Endothelial cell of umbilical vein (primary cell): ENCODE results near the gene CDT1.

Source experiments
- CTCF ChIP-seq, 2 donors: IDR thresholded peaks; 1 replicate in 1 of 2; 2 replicates in 1 of 2; pipeline ENCODE4 v1.5.1; 2011; ENCODE audit warnings: low read length in 2 of 2, mild to moderate bottlenecking in 2 of 2, moderate library complexity in 2 of 2, control low read depth in 1 of 2, inconsistent platforms in 1 of 2, low read depth in 1 of 2; ENCODE audit not compliant: insufficient read depth in 1 of 2; ENCODE audit errors: extremely low read depth in 1 of 2
- EZH2 ChIP-seq: IDR thresholded peaks from 2 replicates; pipeline ENCODE4 v1.6.1; 2012; ENCODE audit warnings: borderline replicate concordance, low read depth, mild to moderate bottlenecking, moderate library complexity, low read length, inconsistent platforms; ENCODE audit not compliant: severe bottlenecking
- GATA2 ChIP-seq: IDR thresholded peaks from 2 replicates; pipeline ENCODE4 v1.7.0; 2011; ENCODE audit warnings: low read depth, mild to moderate bottlenecking, moderate library complexity, mixed read lengths, low read length; ENCODE audit not compliant: insufficient read length, insufficient read depth
- POLR2A ChIP-seq: IDR thresholded peaks from 2 replicates; pipeline ENCODE4 v1.6.1; 2012; ENCODE audit warnings: low read depth, mild to moderate bottlenecking, control low read depth, low read length
- POLR2AphosphoS5 ChIP-seq: IDR thresholded peaks from 2 replicates; pipeline ENCODE4 v1.6.1; 2012; ENCODE audit warnings: low read depth, mild to moderate bottlenecking, control low read depth, low read length, moderate library complexity; ENCODE audit not compliant: insufficient read depth

DNA sequence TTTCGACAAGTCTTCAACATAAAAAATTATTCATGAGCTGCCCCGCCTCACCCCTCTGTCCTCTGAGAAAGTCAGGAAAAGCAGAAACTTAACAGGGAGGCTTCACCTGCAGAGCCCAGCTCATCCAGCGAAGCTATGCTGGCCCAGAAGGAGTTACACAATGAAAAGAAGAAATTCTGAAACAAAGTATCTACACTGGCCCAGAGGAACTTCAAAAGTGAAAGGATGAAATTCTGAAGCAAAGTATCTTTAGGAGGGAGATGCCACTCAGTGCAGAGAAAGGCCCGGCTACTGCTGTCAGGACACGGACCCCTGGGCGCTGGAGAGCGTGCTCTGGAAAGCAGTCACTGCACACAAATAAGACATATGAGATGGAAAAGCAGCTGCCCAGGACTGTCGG, 51.6 kb downstream of the CDT1 start:
- no peak for TF ChIP-seq CTCF (IDR thresholded peaks at IDR 0.05; ENCODE audit: extremely low read depth in 1 of 2, insufficient read depth in 1 of 2, low read depth in 1 of 2, low read length in 2 of 2)
- TF ChIP-seq GATA2 = no peak
- TF ChIP-seq POLR2AphosphoS5 = no peak
- no peak for TF ChIP-seq POLR2A
- no peak for TF ChIP-seq EZH2
